Loucy (cell line): ENCODE data around the gene CDHR1.

ENCODE experiments used
- H2AFZ ChIP-seq: fragments of 200-600 bp; sonication (generic); 2 replicates; pipeline ENCODE4 v1.6.0; 2016; ENCODE audit warnings: antibody characterized with exemption, mild to moderate bottlenecking, low read length, moderate library complexity
- H3F3A ChIP-seq: fragments of 200-600 bp; 2 replicates; pipeline ENCODE4 v1.6.0; 2016; ENCODE audit warnings: antibody characterized with exemption, low read depth, mild to moderate bottlenecking
- H3K27me3 ChIP-seq: fragments of 200-600 bp; sonication (generic); 2 replicates; pipeline ENCODE4 v1.6.1; 2014; ENCODE audit warnings: low read length, mild to moderate bottlenecking; ENCODE audit not compliant: insufficient read depth, poor library complexity, severe bottlenecking
- H3K36me3 ChIP-seq: fragments of 200-600 bp; sonication (generic); 2 replicates; pipeline ENCODE4 v1.6.1; 2016; ENCODE audit warnings: low read length; ENCODE audit not compliant: insufficient read depth
- H3K4me1 ChIP-seq: fragments of 200-600 bp; sonication (generic); 2 replicates; pipeline ENCODE4 v1.5.1; 2014; ENCODE audit warnings: low read length, mild to moderate bottlenecking; ENCODE audit not compliant: insufficient read depth, poor library complexity, severe bottlenecking
- H3K4me2 ChIP-seq: fragments of 200-600 bp; sonication (generic); 2 replicates; pipeline ENCODE4 v1.6.0; 2014; ENCODE audit warnings: antibody characterized with exemption, low read length, low read depth, mild to moderate bottlenecking; ENCODE audit not compliant: poor library complexity, severe bottlenecking
- H3K4me3 ChIP-seq: fragments of 200-600 bp; sonication (generic); 2 replicates; pipeline ENCODE4 v1.5.1; 2014; ENCODE audit warnings: low read length, mild to moderate bottlenecking, mixed read lengths; ENCODE audit not compliant: poor library complexity, severe bottlenecking
- H3K79me2 ChIP-seq: fragments of 200-600 bp; sonication (generic); 2 replicates; pipeline ENCODE4 v1.6.1; 2014; ENCODE audit warnings: low read length; ENCODE audit not compliant: insufficient read depth
- H3K9ac ChIP-seq: fragments of 200-600 bp; sonication (generic); 2 replicates; pipeline ENCODE4 v1.6.0; 2014; ENCODE audit warnings: mild to moderate bottlenecking, low read depth, low read length, moderate library complexity; ENCODE audit not compliant: poor library complexity, severe bottlenecking
- H3K9me2 ChIP-seq: fragments of 200-600 bp; sonication (generic); replicated peaks from 2 replicates; pipeline ENCODE4 v1.6.1; 2016; ENCODE audit warnings: low read depth, low read length, mixed read lengths
- H3K9me3 ChIP-seq: fragments of 200-600 bp; sonication (generic); 2 replicates; pipeline ENCODE4 v1.6.1; 2014; ENCODE audit warnings: mild to moderate bottlenecking, antibody characterized with exemption, low read length, low read depth; ENCODE audit not compliant: insufficient read depth
- H4K20me1 ChIP-seq: fragments of 200-600 bp; sonication (generic); 2 replicates; pipeline ENCODE4 v1.6.0; 2014; ENCODE audit warnings: antibody characterized with exemption, low read length, mild to moderate bottlenecking; ENCODE audit not compliant: insufficient read depth, poor library complexity, severe bottlenecking
- CTCF ChIP-seq: fragments of 200-600 bp; sonication (generic); conservative IDR thresholded peaks from 2 replicates; pipeline ENCODE4 v1.5.1; 2014; ENCODE audit warnings: mild to moderate bottlenecking, antibody characterized with exemption, low read length
- EZH2phosphoT487 ChIP-seq: fragments of 200-600 bp; IDR thresholded peaks from 2 replicates; pipeline ENCODE4 v1.6.1; 2018; ENCODE audit warnings: antibody characterized with exemption, mild to moderate bottlenecking, moderate library complexity, borderline replicate concordance

The CDHR1 gene

GRCh38 chr10:84156009-84156408 lies 38.3 kb upstream of the CDHR1 start:
- H3K4me3 ChIP-seq: no peak overlapping the region
- H3K79me2 ChIP-seq: no peaks in the 10 kb centered on the region
- TF ChIP-seq CTCF (no peak), EZH2phosphoT487 (no peak)
- H3K36me3 ChIP-seq: peaks cover 28% of the 10 kb centered on the region; the same call in 1 of the 2 replicates
- H3K4me2 ChIP-seq: no peak overlapping the region
- H3K9me3 ChIP-seq: no peaks in the 10 kb centered on the region
- no peak overlapping the region for H3K9ac ChIP-seq
- no peaks in the 10 kb centered on the region for H3K27me3 ChIP-seq
- H3F3A ChIP-seq: no peaks in the 10 kb centered on the region
- no peaks in the 10 kb centered on the region for H4K20me1 ChIP-seq
- H2AFZ ChIP-seq: no peak overlapping the region
- H3K9me2 ChIP-seq: no peaks in the 10 kb centered on the region
- H3K4me1 ChIP-seq: no peaks in the 10 kb centered on the region

- Histone ChIP-seq H3K36me3 (peaks cover 25% of the 10 kb centered on the region; the same call in 1 of the 2 replicates), H3K4me2 (no peak overlapping the region)
Measured at GRCh38 chr10:84156768-84157167, 37.6 kb upstream of the CDHR1 start.

GRCh38 chr10:84158061-84158460 lies 36.3 kb upstream of the CDHR1 start:
- peaks cover 15% of the 10 kb centered on the region; the same call in 1 of the 2 replicates for H3K36me3 ChIP-seq
- H3K4me1 ChIP-seq: no peaks in the 10 kb centered on the region
- H3K79me2 ChIP-seq: no peaks in the 10 kb centered on the region
- TF ChIP-seq EZH2phosphoT487 (no peak), CTCF (no peak)
- H3K9me3 ChIP-seq: no peaks in the 10 kb centered on the region
- no peak overlapping the region for H3K4me3 ChIP-seq
- H3K27me3 ChIP-seq: no peaks in the 10 kb centered on the region
- H3K9me2 ChIP-seq: no peaks in the 10 kb centered on the region
- H3F3A ChIP-seq: no peaks in the 10 kb centered on the region
- H4K20me1 ChIP-seq: no peaks in the 10 kb centered on the region
- H3K9ac ChIP-seq: no peak overlapping the region
- H3K4me2 ChIP-seq: no peak overlapping the region
- H2AFZ ChIP-seq: no peak overlapping the region

More at GRCh38 chr10:84156768-84157167, 37.6 kb upstream of the CDHR1 start:
- Histone ChIP-seq H4K20me1 (no peaks in the 10 kb centered on the region), H3K4me1 (no peaks in the 10 kb centered on the region), H3K4me3 (no peak overlapping the region), H3F3A (no peaks in the 10 kb centered on the region), H3K9ac (no peak overlapping the region), H3K9me2 (no peaks in the 10 kb centered on the region), H3K27me3 (no peaks in the 10 kb centered on the region), H2AFZ (no peak overlapping the region), H3K9me3 (no peaks in the 10 kb centered on the region), H3K79me2 (no peaks in the 10 kb centered on the region)
- no peak for TF ChIP-seq EZH2phosphoT487
- TF ChIP-seq CTCF: no peak
